Stimulated activated CD4-positive, alpha-beta T cell treated with anti-CD3 and anti-CD28 coated beads, Interleukin-4, amount 100 ng/mL, for 24 hours (primary cell): ENCODE results near the gene ABCC4.

Experiments
- DNase-seq: peaks from one replicate; pipeline ENCODE4 v3.0.0-alpha.2; 2020

Gene ABCC4

DNA sequence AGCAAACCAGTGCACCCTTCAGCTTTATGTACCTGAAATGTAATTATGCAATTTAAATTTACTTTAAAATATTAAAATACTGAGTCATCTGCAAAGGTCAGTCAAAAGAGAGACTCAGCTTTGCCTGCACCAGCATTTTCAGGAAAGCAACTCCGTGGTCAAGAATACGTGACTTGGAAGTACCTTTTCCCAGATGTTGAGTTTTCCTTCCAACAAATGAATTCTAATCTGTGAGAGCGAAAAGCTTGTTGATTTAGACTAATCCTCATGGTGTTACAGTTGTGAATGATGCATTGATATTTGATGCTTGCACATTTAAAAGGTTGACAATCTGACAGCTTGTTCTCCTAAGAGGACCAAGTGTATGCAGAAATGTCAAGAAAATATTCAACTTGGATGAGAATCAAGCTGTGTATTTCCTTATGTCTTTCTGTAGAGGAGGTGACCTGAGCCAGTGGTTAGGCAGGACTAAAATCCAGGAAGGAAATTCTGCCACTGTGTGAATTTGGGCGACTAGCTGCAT, 270.4 kb downstream of the ABCC4 start:
- no peak for DNase-seq

DNA sequence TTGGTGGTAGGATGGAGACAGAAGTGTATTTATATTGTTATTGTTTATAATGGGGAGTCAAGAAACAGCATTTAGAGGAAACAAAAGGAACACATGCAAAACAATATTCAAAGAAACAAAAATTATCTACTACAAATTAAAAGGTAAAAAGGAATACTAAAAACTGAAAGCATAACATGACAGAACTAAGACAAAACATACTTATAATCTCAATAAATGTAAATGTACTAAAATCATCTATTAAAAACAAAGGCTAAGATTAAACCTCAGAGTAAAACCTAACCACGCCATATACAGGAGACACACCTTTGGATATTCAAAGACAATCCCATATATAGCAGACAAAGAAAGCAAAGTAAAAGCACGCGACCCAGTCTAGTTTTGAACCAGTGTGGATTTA, 273.6 kb downstream of the ABCC4 start:
- no peak for DNase-seq

DNA sequence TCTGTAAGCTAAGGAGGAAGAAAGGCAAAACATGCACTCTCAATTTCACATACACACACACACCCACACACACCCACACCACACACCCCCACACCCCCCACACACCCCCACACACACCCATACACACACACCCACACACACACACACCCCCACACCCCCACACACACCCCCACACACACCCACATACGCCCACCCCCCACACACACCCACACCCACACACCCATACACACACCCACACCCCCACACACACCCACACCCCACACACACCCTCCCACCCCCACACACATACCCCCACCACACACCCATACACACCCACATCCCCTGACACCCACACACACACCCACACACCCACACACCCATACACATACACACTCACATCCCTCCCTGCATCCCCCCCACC, 276.1 kb downstream of the ABCC4 start:
- DNase-seq, result no peak

DNA sequence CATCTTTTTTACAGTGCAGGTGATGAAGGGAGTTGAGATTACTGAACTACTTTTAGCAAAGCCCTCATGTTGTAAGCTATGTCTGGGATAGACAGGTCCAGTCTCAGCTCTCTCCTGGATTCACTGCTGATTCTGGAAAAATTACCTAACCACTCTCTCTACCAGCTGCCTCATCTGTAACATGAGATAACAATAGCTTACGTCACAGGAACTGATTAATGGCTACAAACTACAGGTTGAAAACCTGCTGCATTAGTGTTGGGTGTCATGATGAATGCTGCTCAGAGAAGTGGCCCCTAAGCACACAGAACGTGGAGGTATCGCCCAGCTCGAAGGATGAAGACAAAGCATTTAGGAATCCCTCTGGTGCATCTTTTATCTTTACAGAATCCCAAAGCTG, 277.8 kb downstream of the ABCC4 start:
- no peak for DNase-seq

DNA sequence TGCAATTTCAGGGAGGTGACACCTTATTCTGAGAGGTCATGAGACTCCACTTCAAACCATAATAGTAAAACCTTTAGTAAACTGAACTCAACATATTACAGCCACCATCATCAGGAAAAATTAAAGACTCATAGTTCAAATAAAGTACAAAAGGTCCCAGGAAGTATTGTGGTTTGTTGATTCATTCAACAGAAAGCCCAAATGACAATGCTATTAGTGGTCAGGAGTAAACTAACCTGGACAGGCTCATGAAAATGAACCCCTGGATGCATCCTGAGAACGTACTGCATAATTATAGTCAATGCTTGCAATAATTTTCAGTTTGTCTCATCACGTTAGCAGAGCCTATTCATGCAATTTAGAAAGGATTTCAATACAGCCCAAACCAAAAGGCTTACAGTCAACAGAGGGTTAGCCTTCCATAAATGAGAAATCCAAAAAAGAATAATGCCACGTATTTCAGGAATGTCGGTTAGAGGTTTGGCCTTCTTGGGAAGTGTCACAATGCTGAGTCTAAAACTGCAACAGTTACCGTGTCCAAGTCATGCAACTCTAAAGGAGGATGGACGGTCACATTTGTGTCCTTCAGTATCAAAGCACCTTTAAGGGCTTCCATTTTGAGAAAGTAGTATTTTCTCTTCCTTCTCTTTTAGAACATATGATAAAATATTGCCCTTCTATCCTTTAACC, 280.8 kb downstream of the ABCC4 start:
- DNase-seq, result no peak

DNA sequence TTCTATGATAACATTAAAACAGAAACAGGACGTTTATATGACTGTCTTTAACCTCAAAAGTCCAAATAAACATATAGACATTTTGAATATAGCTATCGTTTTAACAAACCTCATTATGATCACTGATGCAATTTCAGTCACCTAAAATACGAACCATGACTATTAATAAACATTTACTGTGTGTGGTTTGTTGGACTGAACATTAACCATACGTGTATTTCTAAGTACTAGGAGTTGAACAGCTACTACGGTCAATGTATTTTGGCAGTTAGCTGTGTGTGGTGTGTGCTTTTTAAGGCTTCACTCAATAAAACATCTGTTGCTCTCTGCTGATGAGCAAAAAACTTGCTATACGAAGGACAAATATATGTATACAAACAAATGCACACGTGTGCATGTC, 281.4 kb downstream of the ABCC4 start:
- no peak for DNase-seq

DNA sequence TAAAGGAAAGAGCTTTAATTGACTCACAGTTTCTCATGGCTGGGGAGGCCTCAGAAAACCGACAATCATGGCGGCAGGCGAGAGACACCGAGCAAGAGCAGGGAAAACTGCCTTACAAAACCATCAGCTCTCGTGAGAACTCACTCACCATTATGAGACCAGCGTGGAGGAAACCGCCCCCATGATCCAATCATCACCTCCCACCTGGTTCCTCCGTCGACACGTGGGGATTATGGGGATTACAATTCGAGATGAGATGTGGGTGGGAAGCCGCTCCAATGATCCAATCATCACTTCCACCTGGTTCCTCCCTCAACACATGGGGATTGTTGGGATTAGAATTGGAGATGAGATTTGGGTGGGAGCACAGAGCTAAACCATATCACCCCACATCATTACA, 293.9 kb downstream of the ABCC4 start:
- DNase-seq, result no peak

DNA sequence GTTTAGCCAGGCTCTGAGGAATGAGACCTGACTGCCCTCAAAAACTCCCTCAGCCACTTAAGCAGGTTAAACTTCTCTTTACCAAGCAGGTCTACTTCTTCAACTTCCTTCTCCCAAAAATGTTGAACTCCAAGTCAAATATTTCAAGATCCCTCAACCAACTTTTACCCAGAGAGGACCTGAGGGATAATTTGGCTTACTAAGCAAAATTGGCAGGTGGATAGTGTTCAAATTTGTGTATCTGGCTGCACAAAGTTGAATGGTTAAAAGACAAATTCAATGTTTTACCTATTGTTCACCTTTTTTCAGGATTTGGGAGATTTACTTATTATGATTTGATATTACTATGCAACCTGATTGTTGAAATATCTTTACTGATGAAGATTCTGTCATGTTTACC, 296.0 kb downstream of the ABCC4 start:
- no peak for DNase-seq

DNA sequence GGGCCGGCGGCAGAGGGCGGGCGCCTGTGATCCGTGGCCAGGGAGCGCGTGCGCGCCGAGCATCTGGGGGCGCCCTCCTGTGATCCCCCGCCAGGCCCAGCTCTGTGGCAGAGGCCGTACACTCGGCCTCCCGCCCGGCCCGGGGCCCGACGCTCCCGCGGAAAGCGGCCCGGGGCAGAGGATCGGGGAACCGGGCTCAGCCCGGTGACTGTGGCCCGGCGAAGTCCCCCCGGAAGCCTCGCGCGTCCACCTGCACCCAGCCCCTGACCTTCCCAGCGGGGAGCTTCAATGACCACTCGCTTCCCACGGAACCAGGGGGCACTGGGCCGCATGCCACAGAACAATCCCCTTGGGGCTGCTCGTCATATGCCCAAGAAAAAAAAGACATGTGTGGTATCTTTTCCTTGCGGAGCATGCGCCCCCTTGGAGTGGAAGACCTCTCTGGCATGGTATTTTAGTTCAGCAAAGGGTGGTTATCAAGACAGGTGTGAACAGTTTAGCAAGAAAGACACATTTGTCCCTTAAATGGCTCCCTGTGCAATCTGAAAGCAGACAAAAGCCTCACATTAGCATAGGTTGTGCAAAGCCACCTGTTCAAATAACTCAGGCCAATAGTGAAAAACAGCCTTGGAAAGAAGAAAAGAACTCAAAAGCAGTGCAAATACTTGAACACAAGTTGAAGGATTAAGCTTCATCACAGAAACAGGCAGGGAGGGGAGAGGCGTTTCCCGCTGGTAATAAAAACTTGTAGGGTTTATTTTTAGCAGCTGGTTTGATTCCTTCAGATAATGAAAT, 298.0 kb downstream of the ABCC4 start:
- DNase-seq, result no peak

DNA sequence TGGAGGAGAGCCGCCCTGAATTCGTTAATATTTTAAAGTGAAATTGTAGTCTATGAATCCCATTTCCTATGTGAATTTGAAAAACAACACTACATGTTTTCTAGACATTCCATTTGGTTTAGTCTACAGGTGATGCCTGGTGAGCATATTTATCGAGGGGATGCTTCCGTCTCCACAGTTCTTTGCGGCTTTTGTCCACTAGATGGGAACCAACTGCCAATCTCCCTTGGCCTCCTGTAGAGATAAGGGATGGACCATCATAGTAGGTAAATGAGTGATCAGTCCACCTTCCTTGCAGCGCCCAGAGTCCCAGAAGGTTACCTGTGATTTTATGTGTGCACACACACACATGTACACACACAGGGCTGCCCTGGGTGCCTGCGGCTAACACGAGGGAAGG, 299.1 kb downstream of the ABCC4 start:
- DNase-seq, result no peak

DNA sequence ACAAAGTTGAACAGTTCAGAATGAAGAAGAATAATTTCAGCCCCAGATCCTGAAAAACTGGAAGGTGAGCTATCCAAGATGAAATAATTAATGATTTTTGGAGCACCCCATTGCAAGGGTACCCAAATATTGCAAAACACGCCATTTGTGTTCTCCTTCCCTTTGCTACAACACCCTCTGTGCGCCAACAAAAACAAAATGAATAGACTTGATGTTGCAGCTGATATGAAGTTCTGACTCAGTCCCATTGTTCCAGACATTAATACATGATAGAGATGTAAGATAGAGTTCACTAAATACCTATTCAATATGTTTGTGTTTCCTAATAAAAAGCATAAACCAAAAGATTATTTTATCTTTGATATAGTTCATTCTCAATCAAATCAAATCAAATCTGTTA, 301.4 kb downstream of the ABCC4 start:
- no peak for DNase-seq

DNA sequence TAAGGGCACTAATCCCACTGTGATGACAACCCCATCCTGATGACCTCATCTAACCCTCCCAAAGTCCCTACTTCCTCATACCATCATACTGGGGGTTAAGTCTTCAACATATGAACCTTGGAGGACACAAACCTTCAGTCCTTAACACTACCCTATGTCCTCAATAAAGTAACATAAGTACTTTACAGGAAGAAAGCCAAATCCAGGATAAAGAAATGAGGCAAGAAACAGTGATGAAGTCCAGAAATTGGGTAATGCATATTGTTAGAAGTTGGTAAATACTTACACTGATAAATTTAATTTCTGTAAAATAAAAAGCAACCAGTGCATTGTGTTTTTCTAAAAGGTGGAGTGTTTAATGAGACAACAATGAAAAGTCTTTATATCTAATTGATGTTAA, 304.1 kb downstream of the ABCC4 start:
- no peak for DNase-seq

DNA sequence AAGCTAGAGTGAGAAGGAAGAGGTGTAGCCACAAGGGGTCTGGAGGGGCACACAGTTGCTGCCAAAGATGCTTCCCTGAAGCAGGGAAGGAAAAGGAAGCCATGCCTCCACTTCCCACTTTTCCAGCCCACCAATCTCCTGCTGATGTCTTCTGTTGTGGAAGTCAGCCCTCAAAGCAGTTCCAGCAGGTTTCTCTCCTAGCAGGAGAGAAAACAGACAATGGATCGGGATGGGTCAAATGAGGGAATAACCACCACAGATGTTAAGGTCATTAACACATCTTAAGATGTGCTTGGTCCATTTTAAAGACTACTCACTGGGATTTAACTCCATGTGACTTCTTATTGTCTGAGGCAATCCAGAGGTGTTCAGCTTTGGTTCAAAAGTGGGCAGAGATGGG, 304.8 kb downstream of the ABCC4 start:
- DNase-seq, result no peak

DNA sequence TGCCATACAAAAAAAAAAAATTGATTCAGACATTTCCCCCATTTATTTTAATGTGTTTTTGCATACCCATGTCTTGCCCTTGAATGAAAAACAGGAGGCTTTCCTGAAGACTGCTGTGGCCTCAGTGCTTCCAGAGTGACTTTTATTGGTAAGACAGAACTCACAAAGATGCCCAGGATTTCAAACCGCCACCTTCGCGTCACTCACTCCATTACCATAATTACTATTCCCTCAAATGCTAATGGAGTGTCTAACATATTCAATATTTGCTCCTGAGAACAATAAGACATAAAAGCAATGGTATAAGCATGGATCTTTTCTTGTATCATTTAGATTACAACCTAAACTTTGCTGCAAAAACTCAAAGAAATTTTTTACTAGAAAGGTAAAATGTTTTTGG, 306.7 kb downstream of the ABCC4 start:
- no peak for DNase-seq

DNA sequence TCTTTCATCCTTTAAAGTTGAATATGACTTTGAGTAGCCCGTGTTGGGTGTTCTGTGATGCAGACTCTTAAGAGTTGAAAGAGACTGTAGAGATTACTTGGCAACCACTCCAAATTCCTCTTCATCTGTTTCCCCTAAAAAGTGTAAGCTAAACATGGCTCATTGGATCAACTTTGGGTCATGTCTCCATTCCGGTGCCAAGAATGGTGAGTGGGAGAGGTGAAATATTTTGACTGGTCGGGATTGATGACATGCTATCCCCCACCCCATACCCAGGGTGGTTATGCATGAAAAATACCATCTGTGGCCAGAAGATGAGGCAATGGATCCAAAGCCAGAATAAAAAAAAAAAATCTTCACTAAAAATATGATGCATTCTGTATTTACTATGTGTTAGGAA, 307.6 kb downstream of the ABCC4 start:
- DNase-seq, result no peak

DNA sequence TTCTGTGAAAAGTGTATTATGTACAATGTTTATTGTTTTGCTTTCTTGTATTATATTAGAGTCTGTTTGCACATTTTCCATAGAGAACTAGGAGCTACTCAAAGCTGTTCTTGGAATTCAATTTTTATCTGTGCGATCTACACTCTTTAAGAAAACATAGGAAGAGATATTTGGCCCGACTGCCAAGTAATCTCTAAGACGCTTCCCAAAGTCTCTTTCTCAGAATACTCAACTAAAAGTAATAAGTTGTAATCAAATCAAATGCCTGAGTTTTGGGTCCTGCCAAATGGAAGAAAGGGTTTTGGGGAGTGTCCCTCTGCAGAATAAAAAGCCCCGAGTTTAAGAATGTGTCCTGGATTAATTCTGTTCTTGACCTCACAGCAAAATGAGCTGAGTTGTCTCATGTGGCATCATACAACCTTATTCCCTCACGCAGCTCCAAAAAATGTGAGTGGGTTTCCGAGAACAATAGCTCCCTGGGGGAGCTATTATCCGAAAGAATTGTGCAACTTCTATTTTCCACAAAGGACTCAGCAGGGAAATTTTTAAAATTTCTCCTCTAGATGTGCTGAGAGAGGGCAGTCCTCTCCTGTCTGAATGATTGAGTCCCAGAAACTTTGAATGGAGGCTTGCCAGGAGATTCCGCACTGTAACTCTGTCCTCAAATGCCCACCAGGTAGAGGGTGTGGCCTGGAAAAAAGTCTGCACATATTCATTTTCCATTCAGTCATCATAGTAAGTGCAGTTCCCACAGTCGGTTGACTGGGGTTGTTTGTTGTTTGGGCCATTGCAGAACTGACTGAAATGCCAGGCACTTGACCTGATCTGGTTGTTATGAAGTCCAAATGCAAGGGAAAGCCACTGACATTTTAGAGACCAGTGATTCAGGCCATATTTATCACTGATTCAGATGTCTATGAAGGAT, 309.0 kb downstream of the ABCC4 start:
- no peak for DNase-seq

DNA sequence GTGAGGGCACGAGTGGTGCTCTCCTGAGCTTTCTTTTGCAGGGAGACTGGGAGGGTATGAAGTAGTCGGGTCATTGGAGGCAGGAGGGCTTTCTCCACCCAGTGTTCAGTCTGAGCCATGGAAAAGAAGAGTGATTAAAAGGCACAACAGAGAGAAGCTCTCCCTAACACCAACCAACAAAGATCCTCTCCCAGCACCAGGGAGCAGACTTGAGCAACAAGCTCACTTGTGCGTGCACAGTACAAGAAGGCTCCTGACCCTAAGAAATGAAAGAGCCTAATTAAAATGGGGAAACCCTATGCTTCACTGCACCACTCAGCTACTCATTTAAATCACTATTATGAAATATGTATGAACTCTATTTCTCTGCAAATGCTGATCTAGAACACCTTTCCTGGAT, 312.6 kb downstream of the ABCC4 start:
- no peak for DNase-seq

DNA sequence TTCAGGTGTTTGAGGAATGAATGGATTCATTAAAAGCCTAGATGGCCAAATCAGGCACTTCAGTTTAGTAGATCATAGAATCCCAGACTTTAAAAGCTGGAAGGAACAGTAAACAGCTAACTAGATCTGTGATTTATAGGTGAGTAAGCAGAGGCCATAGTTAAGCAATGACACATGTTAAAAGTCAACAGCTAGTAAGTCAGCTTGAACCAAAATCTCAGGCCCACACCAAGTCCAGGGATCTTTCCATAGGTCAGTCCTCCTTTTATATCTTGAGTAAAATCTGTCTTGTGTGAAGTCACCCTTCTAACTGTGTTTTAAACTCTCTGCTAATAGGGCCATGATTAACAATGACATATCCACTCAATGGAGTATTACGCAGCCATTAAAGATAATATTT, 313.4 kb downstream of the ABCC4 start:
- no peak for DNase-seq

DNA sequence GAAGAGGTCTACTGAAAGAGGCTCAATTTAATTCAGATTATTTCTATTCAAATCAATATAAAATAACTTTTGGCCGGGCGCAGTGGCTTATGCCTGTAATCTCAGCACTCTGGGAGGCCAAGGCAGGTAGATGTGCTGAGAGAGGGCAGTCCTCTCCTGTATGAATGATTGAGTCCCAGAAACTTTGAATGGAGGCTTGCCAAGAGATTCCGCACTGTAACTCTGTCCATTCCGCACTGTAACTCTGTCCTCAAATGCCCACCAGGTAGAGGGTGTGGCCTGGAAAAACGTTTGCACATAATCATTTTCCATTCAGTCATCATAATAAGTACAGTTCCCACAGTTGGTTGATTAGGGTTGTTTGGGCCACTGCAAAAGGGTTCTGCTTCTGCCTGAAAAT, 314.2 kb downstream of the ABCC4 start:
- DNase-seq, result no peak

DNA sequence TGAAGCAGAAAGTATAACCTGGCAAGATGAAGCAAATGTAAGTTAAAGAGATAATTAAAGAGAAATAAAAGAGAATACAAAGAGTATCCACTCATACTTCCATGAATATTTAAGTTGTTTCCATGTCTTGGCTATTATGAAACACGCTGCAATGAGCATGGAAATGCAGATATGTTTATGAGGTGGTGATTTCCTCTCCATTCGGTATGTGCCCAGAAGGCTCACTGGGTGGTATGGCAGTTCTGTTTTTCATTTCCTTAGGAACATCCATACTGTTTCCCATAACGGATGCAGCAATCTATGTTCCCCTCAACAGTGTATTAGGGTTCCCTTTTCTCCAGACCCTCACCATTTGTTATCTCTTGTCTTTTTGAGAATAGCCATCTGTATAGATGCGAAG, 316.3 kb downstream of the ABCC4 start:
- no peak for DNase-seq

DNA sequence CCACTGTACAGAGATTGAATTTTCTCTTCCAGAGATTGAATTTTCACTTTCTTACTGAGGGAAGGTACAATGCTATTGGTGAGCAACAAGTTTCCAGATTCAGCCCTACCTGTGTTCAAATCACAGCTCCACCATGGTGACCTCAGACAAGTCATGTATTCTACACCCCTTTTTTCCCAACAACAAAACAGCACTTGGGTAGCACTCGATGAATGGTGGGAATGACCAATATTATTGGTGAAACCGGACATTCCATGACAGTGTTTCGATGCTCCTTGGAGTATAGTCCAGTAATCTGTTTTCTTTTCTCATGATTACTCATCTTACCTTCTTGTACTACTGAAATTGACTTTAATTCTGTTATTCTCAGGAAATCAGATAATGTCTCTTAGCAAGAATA, 322.7 kb downstream of the ABCC4 start:
- no peak for DNase-seq

DNA sequence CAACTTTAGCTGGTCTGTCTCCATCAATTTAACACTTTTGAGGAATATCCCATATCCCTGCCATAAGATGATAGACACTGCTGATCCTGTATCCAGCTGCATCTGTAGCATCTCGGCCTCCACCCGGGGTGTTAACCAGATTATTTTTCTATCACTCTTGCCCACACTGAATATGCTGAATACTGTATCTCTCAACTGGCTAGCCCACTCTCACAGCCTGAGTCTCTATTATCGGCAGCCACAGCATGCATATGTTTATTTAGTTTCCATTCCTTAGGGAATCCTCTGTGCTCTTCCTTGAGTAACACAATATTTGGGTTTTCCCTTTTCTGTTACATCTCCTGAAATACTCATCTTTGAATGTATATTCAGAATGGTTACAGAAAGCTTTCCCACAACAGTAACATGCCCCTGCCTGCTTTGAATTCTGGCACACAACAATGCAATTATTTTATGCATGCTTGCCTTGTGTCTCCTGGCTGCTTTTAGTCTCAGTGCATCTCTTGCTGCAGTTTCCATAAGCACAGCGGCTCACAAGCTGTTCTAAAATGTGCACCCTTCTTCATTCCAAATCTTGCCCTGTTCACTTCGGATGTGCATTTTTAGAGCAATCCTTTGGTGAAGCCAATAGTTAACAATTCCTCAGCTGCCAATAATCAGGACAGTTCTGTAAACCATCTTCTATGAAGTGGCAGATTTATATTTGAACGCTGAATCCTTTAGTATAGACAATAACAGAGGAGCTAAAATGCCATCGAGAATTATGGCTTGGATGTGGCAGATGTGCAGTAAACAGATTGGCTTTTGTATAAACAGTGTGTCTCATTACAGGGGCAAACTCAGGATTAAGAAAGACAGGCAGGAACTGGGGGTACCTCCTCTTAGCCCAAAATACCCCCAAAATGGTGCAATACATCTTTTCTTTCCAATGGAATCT, 327.0 kb downstream of the ABCC4 start:
- no peak for DNase-seq
